Ovary (tissue), 9 donors: ENCODE data around the gene NDUFA11. TPM values are rescaled to one million over a fixed set of nuclear protein-coding genes. Genes with fewer than 3 reads are reported as not detected.
"Not testable (repeated sequence)": the region's sequence is repeated elsewhere in the genome, so short reads cannot be mapped to it uniquely, and the experiment has no call there.

ENCODE experiments used
- DNase-seq, 5 donors: peaks; one replicate each; pipeline ENCODE4 v3.0.0-alpha.2; 2019 to 2020
- H3K27ac ChIP-seq, 2 donors: fragments of 200-600 bp; one replicate each; pipeline versions ENCODE4 v1.5.1 to v1.8.0; 2019 to 2022
- H3K27me3 ChIP-seq: fragments of 200-600 bp; one replicate; pipeline ENCODE4 v1.8.0; 2022
- H3K36me3 ChIP-seq: fragments of 200-600 bp; sonication (generic); one replicate; pipeline ENCODE4 v1.5.1; 2019
- H3K4me1 ChIP-seq: one replicate; pipeline ENCODE4 v1.8.1; 2013; ENCODE audit warnings: mild to moderate bottlenecking, moderate library complexity; ENCODE audit not compliant: insufficient read depth
- H3K4me3 ChIP-seq: fragments of 200-600 bp; sonication (generic); one replicate; pipeline ENCODE4 v1.5.1; 2017
- H3K9me3 ChIP-seq, 2 donors: fragments of 200-600 bp in 1 of 2; sonication (generic) in 1 of 2; one replicate each; pipeline versions ENCODE4 v1.5.1 to v1.8.1; 2013 to 2019; ENCODE audit warnings: mild to moderate bottlenecking in 1 of 2, moderate library complexity in 1 of 2
- CTCF ChIP-seq, 3 donors: fragments of 450-650 bp in 2 of 3; fragments of 200-600 bp in 1 of 3; IDR thresholded peaks; one replicate each; pipeline versions ENCODE4 v1.5.1 to v1.8.0; 2016 to 2022; ENCODE audit warnings: antibody characterized with exemption in 3 of 3, mild to moderate bottlenecking in 1 of 3
- EP300 ChIP-seq: sonication (generic); formaldehyde crosslinking; IDR thresholded peaks from one replicate; pipeline ENCODE4 v1.6.1; 2017; ENCODE audit warnings: antibody characterized with exemption
- POLR2A ChIP-seq: fragments of 450-650 bp; IDR thresholded peaks from one replicate; pipeline ENCODE4 v1.6.1; 2017; ENCODE audit warnings: antibody characterized with exemption, mild to moderate bottlenecking, moderate library complexity
- WGBS, 3 donors: extraction: QIAGEN DNeasy Blood & Tissue Kit in 1 of 3; methylation state at CpG; one replicate each; pipeline versions ENCODE4 v1.1.5 to v1.1.7; 2013 to 2017; 5-methylcytosine and 5-hydroxymethylcytosine counted together
- intact Hi-C, 4 donors: fragments of 100-400 bp; cut with DNase I; formaldehyde crosslinking; loops; one replicate each; pipeline versions ENCODE4 v1.11.0 to v1.15.1; 2022 to 2023
- polyA plus RNA-seq, 2 donors: library from polyadenylated mRNA; stranded (reverse); fragments of 200-250 nt in 1 of 2; fragments of 350-450 nt in 1 of 2; fragmentation: Illumina TruSeq in 1 of 2; extraction: RNeasy Lipid Tissue Mini Kit (QIAGEN cat#74804) in 1 of 2; gene quantifications; one replicate each; pipeline ENCODE4 v1.2.3, GENCODE V29; 2013 to 2014
- total RNA-seq, 7 donors: library from RNA; depleted of rRNA in 2 of 7; stranded (reverse); fragments of >200 nt in 2 of 7; fragmentation: NEBNext Ultra II Directional in 3 of 7; extraction: Animal tissue kit (Norgen Biotek cat#: 25700) in 3 of 7; gene quantifications; one replicate each; pipeline versions ENCODE4 v1.1.0 to v1.2.4, GENCODE V29; 2016 to 2023
- donor health status: DM: no; HTN: no; CAD: no; lungs with moderate emphysema.
- donor health status: DM: no; HTN: no; CAD: no.
- donor health status: Bipolar disorder and iron deficiency.
- donor health status: DM: yes; HTN: yes; CAD: no.
- donor health status: DM: no; HTN: no; CAD: no.
- donor health status: DM: yes; HTN: yes; CAD: no.

The NDUFA11 gene
- total and polyA plus RNA-seq, 9 donors = 3.9 to 352 (median 203) TPM

GRCh38 chr19:5891938-5892771, 11.4 kb downstream of the NDUFA11 start:
- intact Hi-C loops = loop anchor here in 2 of 4 donors (5.0 to 10.0 kb wide), 2 partner anchors 87 to 90 kb away; partner anchors contain the start of gene NRTN (in 1 of the 2)
- Histone ChIP-seq H3K27ac (no peak overlapping the region), H3K4me3 (no peak overlapping the region), H3K4me1 (peaks cover 2% of the 10 kb centered on the region), H3K27me3 (no peaks in the 10 kb centered on the region), H3K9me3 (no peaks in the 10 kb centered on the region), H3K36me3 (no peaks in the 10 kb centered on the region)
- 2 to 5% (median 4%) methylated on average over 47 to 48 of the region's 48 CpGs for WGBS, 3 donors
- no peak for TF ChIP-seq CTCF (IDR thresholded peaks at IDR 0.05)
- TF ChIP-seq EP300 = no peak
- no peak for TF ChIP-seq POLR2A
- peak in 1 of 5 donors; percentile 66 for DNase-seq

- H3K4me1 ChIP-seq = peaks cover 2% of the 10 kb centered on the region
- H3K4me3 ChIP-seq = no peak overlapping the region
- H3K36me3 ChIP-seq = no peaks in the 10 kb centered on the region
- no peak overlapping the region for H3K27ac ChIP-seq
- DNase-seq = no peak
- H3K9me3 ChIP-seq = no peaks in the 10 kb centered on the region
- H3K27me3 ChIP-seq = no peaks in the 10 kb centered on the region
- intact Hi-C loops = loop anchor here in 2 of 4 donors (5.0 to 10.0 kb wide), 2 partner anchors 87 to 89 kb away; partner anchors contain the start of gene NRTN (in 1 of the 2)
- no peak for TF ChIP-seq EP300
- no peak for TF ChIP-seq CTCF (IDR thresholded peaks at IDR 0.05)
- TF ChIP-seq POLR2A = no peak
- WGBS, 3 donors = 36 to 54% (median 43%) methylated on average over 4 of the region's 4 CpGs
Measured at GRCh38 chr19:5891572-5891937, 12.0 kb downstream of the NDUFA11 start.

GRCh38 chr19:5890099-5890498, 13.5 kb downstream of the NDUFA11 start:
- Histone ChIP-seq H3K9me3 (no peaks in the 10 kb centered on the region), H3K27ac (no peak overlapping the region), H3K4me3 (no peak overlapping the region), H3K27me3 (no peaks in the 10 kb centered on the region), H3K36me3 (no peaks in the 10 kb centered on the region), H3K4me1 (peaks cover 2% of the 10 kb centered on the region)
- no peak for DNase-seq
- 31 to 36% (median 34%) methylated on average over 10 of the region's 10 CpGs for WGBS, 3 donors
- intact Hi-C loops = loop anchor here in 2 of 4 donors (5.0 to 10.0 kb wide), 2 partner anchors 85 to 88 kb away; partner anchors contain the start of gene NRTN (in 1 of the 2)
- TF ChIP-seq POLR2A = no peak
- no peak for TF ChIP-seq EP300
- no peak for TF ChIP-seq CTCF (IDR thresholded peaks at IDR 0.05)

- intact Hi-C loops = no loop called here
Measured at GRCh38 chr19:5889288-5889971, 14.2 kb downstream of the NDUFA11 start.

GRCh38 chr19:5884065-5884811, 19.4 kb downstream of the NDUFA11 start:
- intact Hi-C loops, H3K27me3 ChIP-seq, H3K36me3 ChIP-seq, H3K4me3 ChIP-seq, H3K27ac ChIP-seq, DNase-seq, H3K4me1 ChIP-seq, H3K9me3 ChIP-seq: not testable (repeated sequence)
- WGBS, 3 donors = 69 to 72% (median 70%) methylated on average over 11 of the region's 11 CpGs

More at GRCh38 chr19:5889288-5889971, 14.2 kb downstream of the NDUFA11 start:
- Histone ChIP-seq H3K36me3 (no peaks in the 10 kb centered on the region), H3K9me3 (no peaks in the 10 kb centered on the region), H3K4me3 (no peak overlapping the region), H3K4me1 (peaks cover 2% of the 10 kb centered on the region), H3K27ac (no peak overlapping the region), H3K27me3 (no peaks in the 10 kb centered on the region)
- TF ChIP-seq POLR2A (no peak), EP300 (no peak)
- DNase-seq = no peak
- 17 to 31% (median 27%) methylated on average over 17 of the region's 17 CpGs for WGBS, 3 donors

GRCh38 chr19:5883157-5883873, 20.3 kb downstream of the NDUFA11 start:
- intact Hi-C loops, H3K36me3 ChIP-seq, H3K27me3 ChIP-seq, H3K4me1 ChIP-seq, H3K27ac ChIP-seq, H3K9me3 ChIP-seq, H3K4me3 ChIP-seq, DNase-seq: not testable (repeated sequence)
- 63 to 73% (median 72%) methylated on average over 11 to 13 of the region's 13 CpGs for WGBS, 3 donors
